Measurements from ENCODE around the gene FBN2.

- TF ChIP-seq EZH2 (IDR thresholded peaks at IDR 0.05; ENCODE audit: insufficient read depth, poor library complexity, severe bottlenecking) (no peak), EZH2phosphoT487 (IDR thresholded peaks at IDR 0.05; ENCODE audit: insufficient read depth, low read depth) (no peak)
These were observed 266.1 kb downstream of the FBN2 start for GRCh38 chr5:128271859-128272464.
